Gastroesophageal sphincter (tissue), 3 donors: ENCODE measurements around the gene SNX24.

Source experiments
- POLR2A ChIP-seq, 2 donors: fragments of 450-650 bp; IDR thresholded peaks; one replicate each; pipeline ENCODE4 v1.6.1; 2017; ENCODE audit warnings: antibody characterized with exemption in 2 of 2, mild to moderate bottlenecking in 2 of 2, moderate library complexity in 1 of 2
- TF ChIP-seq, protein P1 (sequence below), 4 experiments: fragments of 200-600 bp in 2 of 4; fragments of 450-650 bp in 2 of 4; sonication (generic) in 1 of 4; IDR thresholded peaks; one replicate each; pipeline ENCODE4 v1.5.1; 2017 to 2019; ENCODE audit warnings: antibody characterized with exemption in 4 of 4, mild to moderate bottlenecking in 2 of 4, moderate library complexity in 2 of 4

GRCh38 chr5:122885891-122886290 lies 40.5 kb downstream of the SNX24 start:
- TF ChIP-seq, protein P1, sequence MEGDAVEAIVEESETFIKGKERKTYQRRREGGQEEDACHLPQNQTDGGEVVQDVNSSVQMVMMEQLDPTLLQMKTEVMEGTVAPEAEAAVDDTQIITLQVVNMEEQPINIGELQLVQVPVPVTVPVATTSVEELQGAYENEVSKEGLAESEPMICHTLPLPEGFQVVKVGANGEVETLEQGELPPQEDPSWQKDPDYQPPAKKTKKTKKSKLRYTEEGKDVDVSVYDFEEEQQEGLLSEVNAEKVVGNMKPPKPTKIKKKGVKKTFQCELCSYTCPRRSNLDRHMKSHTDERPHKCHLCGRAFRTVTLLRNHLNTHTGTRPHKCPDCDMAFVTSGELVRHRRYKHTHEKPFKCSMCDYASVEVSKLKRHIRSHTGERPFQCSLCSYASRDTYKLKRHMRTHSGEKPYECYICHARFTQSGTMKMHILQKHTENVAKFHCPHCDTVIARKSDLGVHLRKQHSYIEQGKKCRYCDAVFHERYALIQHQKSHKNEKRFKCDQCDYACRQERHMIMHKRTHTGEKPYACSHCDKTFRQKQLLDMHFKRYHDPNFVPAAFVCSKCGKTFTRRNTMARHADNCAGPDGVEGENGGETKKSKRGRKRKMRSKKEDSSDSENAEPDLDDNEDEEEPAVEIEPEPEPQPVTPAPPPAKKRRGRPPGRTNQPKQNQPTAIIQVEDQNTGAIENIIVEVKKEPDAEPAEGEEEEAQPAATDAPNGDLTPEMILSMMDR (IDR thresholded peaks at IDR 0.05), result no peak
- TF ChIP-seq POLR2A (IDR thresholded peaks at IDR 0.05), result no peak
